Measurements from ENCODE around the gene BCL11B.

The BCL11B gene

GRCh38 chr14:99168330-99168729 is 103.7 kb downstream of the BCL11B start:
- in situ Hi-C loops (cut with HindIII; ENCODE audit: low sequenced_read_pairs): no loop called here

GRCh38 chr14:99166506-99166905 is 105.5 kb downstream of the BCL11B start:
- in situ Hi-C loops (cut with HindIII; ENCODE audit: low sequenced_read_pairs): no loop called here

- in situ Hi-C loops (cut with HindIII; ENCODE audit: low sequenced_read_pairs): no loop called here
Observed at GRCh38 chr14:99164712-99165111, 107.3 kb downstream of the BCL11B start.

- in situ Hi-C loops (cut with HindIII; ENCODE audit: low sequenced_read_pairs): no loop called here
Observed at GRCh38 chr14:99163446-99163845, 108.6 kb downstream of the BCL11B start.

GRCh38 chr14:99159341-99160340 is 112.4 kb downstream of the BCL11B start:
- in situ Hi-C loops (cut with HindIII; ENCODE audit: low sequenced_read_pairs): no loop called here

- in situ Hi-C loops (cut with HindIII; ENCODE audit: low sequenced_read_pairs): no loop called here
Observed at GRCh38 chr14:99158646-99159165, 113.3 kb downstream of the BCL11B start.

- in situ Hi-C loops (cut with HindIII; ENCODE audit: low sequenced_read_pairs): no loop called here
Observed at GRCh38 chr14:99158150-99158549, 113.8 kb downstream of the BCL11B start.

- in situ Hi-C loops (cut with HindIII; ENCODE audit: low sequenced_read_pairs): no loop called here
Observed at GRCh38 chr14:99157676-99158075, 114.3 kb downstream of the BCL11B start.

GRCh38 chr14:99157246-99157645 is 114.8 kb downstream of the BCL11B start:
- in situ Hi-C loops (cut with HindIII; ENCODE audit: low sequenced_read_pairs): no loop called here

GRCh38 chr14:99156814-99157213 is 115.2 kb downstream of the BCL11B start:
- in situ Hi-C loops (cut with HindIII; ENCODE audit: low sequenced_read_pairs): no loop called here

GRCh38 chr14:99156090-99156425 is 115.9 kb downstream of the BCL11B start:
- in situ Hi-C loops (cut with HindIII; ENCODE audit: low sequenced_read_pairs): no loop called here

GRCh38 chr14:99155173-99156089 is 116.6 kb downstream of the BCL11B start:
- in situ Hi-C loops (cut with HindIII; ENCODE audit: low sequenced_read_pairs): no loop called here

- in situ Hi-C loops (cut with HindIII; ENCODE audit: low sequenced_read_pairs): no loop called here
Observed at GRCh38 chr14:99150236-99150635, 121.8 kb downstream of the BCL11B start.

- in situ Hi-C loops (cut with HindIII; ENCODE audit: low sequenced_read_pairs): no loop called here
Observed at GRCh38 chr14:99148861-99149610, 123.0 kb downstream of the BCL11B start.

GRCh38 chr14:99148131-99148530 is 123.9 kb downstream of the BCL11B start:
- in situ Hi-C loops (cut with HindIII; ENCODE audit: low sequenced_read_pairs): no loop called here

GRCh38 chr14:99147366-99147740 is 124.6 kb downstream of the BCL11B start:
- in situ Hi-C loops (cut with HindIII; ENCODE audit: low sequenced_read_pairs): no loop called here

GRCh38 chr14:99146616-99147365 is 125.2 kb downstream of the BCL11B start:
- in situ Hi-C loops (cut with HindIII; ENCODE audit: low sequenced_read_pairs): no loop called here

GRCh38 chr14:99145307-99145706 is 126.7 kb downstream of the BCL11B start:
- in situ Hi-C loops (cut with HindIII; ENCODE audit: low sequenced_read_pairs): no loop called here

GRCh38 chr14:99143793-99144192 is 128.2 kb downstream of the BCL11B start:
- in situ Hi-C loops (cut with HindIII; ENCODE audit: low sequenced_read_pairs): no loop called here

GRCh38 chr14:99143126-99143525 is 128.9 kb downstream of the BCL11B start:
- in situ Hi-C loops (cut with HindIII; ENCODE audit: low sequenced_read_pairs): no loop called here
